ENCODE results near the gene TP53I13.
A peak's percentile ranks its signal among the peaks of the same experiment; 100 is the strongest.

Gene TP53I13

DNA sequence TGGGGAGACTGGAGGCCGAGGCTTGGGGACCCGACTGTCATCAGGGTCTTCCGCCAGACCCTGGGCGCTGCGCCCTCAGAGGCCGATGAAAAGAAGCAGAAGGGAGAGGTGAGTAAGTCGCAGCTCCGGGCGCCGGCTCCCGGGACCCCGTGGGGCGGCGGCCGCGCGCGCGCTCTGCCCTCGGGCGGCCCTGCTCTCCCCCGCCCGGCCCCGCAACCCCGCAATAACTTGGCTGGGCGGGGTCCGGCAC, 1.3 kb upstream of the TP53I13 start:
- DNase-seq (ENCODE audit: low read depth in 2 of 2) = no peak

DNA sequence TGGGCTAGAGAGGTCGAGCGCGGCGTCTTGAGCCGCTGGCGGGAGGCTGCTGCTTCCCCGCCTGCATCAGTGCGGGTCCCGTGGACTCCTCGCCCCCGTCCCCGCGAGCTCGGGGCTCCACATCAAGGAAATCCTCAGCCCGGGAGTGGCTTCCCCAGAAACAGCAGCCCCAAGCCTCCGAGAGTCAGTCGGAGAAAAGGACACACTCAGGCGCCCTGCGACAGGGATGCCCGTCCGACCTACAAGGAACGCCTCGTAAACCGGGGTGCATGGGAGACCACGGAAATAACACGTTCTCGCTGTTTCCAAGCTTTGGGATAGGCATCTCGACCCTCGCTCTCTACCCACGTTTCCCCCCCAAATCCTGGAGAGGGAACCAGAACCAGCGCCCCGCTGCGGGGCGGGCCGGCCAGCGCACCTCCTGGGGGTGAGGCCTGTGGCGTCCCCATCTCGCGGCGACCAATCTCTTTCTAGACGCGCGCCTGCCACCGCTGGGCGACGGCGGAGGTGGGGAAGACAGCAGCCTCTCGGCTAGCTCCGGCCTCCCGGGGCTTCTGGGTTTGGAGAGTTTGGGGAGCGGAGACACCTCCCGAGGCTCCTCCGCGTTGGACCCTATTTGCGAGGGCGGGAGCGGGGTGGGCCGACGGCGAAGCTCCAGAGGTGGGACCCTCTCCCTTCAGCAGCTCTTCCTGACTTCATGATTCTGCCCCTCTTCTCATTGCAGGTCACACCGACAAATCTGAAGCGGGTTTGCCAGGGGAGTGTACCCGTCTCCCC, 759 bp upstream of the TP53I13 start:
- DNase-seq (ENCODE audit: low read depth in 2 of 2) = peak; percentile 52 to 70

DNA sequence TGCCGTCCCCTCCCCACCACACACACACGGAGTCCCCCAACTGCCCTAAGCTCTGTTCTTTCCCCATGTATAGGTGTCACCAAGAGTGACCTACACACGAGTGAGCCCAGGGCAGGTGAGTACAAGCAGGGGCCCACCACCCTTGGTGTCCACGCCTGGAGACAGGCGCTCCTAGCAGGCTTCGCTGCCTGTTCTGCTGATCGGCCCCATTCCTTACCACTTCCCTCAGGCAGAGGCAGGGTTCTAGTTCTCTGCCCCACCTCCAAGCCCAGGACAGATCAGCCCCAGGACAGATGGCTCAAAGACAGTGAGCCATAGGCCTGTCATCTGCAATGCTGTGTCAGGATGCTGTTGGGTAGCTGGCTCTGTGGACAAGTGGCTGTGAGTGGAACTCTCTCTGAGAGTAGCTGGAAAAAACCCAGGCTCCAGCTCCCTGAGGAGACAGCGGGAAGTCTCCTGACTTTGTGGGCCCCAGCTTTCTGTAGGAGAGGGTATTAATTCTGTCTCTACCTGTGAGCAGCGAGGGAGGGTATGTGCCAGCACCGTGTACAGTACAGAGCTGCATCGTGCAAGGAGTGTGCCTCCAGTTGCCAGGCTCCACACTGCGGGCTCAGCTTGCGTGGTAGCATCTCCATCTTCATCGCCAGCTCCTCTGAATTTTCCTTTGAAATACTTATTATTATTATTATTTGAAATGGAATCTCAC, 897 bp downstream of the TP53I13 start:
- no peak for DNase-seq (ENCODE audit: low read depth in 2 of 2)

DNA sequence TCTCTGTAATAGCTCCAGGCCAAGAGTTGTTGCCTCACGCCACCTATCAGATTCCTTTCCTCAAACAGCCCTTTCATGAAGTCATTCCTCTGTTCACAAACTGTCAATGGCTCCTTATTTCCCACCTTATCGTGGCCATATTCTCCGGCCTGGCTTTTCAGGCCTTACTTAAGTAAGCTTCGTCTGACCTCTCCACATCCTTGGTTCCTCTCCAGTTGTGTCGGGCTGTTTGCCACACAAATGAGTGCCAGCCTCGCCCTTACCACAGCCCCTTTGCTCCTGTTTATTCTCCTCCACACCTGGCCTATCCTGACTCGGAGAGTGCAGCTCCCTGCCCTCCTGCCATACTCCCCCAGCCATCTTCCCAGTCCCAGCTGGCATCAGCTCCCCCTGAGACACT, 2.0 kb downstream of the TP53I13 start:
- no peak for DNase-seq (ENCODE audit: low read depth in 2 of 2)

DNA sequence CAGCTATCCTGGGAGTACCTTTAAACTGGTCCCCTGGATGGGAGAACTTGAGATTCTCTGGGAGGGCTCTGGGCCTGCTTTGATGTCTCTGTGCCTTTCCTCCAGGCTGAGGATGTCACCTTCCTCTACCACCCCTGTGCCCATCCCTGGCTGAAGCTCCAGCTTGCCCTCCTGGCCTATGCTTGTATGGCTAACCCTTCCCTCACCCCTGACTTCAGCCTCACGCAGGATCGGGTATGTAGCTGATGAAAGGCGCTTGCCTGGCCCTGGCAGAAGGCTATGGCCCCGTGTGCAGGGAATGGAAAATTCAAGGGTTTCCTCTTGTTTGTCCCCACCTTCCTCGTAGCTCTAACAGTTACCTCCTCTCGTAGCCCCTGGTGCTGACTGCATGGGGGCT, 3.0 kb downstream of the TP53I13 start:
- no peak for DNase-seq (ENCODE audit: low read depth in 2 of 2)

DNA sequence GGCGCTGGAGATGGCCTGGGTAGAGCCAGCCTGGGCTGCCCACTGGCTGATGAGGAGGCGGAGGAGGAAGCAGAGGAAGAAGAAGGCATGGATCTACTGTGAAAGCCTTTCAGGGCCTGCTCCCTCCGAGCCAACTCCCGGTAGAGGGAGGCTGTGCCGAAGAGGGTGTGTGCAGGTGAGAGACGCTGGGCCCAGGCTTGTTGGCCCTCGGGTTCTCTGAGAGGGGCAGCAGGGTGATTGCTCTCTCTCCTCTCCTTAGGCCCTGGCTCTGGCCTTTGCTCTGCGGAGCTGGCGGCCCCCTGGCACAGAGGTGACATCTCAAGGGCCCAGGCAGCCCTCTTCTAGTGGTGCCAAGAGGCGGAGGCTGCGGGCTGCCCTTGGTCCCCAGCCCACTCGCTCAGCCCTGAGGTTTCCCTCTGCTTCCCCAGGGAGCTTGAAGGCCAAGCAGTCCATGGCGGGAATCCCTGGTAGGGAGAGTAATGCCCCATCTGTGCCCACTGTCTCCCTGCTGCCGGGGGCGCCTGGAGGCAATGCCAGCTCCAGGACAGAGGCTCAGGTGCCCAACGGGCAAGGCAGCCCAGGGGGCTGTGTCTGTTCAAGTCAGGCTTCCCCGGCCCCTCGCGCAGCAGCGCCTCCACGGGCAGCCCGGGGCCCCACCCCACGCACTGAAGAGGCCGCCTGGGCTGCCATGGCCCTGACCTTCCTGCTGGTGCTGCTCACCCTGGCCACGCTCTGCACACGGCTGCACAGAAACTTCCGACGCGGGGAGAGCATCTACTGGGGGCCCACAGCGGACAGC, 3.6 kb downstream of the TP53I13 start:
- DNase-seq (ENCODE audit: low read depth in 2 of 2) = no peak

DNA sequence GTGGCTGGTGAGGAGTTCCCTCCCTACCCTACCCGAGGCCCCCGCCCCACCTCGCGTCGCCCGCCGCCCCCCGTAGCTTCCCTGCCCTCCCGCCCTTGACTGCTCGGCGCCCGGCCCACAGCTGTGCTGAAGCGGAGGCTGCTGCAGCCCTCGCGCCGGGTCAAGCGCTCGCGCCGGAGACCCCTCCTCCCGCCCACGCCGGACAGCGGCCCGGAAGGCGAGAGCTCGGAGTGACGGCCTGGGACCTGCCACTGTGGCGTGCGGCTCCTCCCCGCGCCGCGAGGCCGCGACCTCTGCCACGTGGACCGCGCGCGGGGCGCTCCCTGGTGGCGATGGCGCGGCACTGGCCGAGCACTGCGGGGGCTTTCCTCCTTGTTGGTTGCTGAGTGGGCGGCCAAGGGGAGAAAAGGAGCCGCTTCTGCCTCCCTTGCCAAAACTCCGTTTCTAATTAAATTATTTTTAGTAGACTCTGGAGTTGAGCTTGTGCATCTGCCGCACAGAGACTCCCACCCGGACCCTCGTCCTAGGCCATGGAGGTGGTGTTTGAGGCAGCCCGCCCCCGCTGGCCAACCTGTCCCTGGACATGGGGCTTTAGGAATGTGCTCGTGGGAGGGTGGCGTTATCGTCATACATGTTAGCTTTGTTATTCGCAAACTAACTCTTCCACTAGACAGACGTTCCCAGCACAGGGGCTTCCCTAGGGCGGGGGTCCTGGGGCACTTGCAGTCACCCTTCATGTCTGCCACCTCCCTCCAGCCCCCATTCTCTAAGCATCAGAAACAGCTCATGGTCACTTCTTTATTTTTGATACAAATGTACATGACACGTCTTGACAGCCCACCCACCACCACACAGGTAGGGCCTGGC, 4.4 kb downstream of the TP53I13 start:
- DNase-seq (ENCODE audit: low read depth in 2 of 2) = no peak

DNA sequence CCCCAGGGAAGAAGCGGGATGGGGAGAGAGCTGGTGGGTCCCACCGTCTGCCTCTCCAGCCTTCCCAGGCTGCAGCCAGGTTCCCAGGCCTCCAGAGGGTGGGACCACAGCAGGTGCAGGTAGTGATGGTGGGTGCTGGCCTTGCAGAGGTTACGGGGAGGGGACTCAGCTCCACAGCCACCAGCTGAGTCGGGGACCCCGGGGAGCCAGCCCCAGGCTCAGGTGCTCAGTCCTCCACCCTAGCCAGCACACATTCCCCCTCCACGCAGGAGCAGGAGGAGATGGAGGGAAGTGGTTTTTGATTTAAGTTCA, 5.0 kb downstream of the TP53I13 start:
- no peak for DNase-seq (ENCODE audit: low read depth in 2 of 2)

DNA sequence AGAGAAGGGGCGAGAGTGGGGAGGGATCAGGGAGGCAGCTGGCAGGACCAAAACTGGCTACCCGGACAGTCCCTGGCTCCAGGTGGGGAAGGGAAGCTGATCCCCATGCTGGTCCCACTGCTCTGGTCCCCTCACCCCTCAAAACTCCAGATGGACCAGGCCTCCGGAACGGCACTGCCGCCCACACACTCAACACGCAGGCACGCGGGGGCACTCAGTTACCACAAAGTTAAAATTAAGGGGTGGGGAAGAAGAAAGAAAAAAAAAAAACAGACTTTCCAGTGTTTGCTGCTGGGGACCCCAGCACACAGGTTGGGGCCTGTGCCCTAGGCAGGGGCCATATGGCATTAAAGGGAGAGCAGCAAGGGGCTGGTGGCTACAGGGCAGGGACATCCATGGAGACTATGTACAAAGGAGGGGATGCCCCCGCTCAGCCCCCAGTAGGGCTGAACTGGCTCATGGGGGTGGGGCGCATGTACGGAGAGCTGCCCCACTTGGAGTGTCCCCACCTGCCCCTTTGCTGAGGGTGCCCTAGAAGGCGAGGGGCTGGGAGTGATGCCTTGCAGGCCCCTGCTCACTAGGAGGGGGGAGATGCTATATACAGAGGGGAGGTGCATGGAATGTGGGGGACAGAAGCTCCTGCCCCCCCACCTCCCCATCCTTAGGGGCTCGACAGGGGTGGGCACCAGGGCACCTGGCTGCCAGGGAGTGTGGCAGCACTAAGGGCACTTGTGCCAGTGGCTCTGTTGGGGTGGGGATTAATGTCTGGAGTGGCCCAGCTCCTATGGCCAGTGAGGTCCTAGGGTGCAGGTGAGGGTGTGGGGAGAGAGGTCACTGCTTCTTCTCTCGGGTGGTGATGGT, 5.6 kb downstream of the TP53I13 start:
- DNase-seq (ENCODE audit: low read depth in 2 of 2) = no peak

DNA sequence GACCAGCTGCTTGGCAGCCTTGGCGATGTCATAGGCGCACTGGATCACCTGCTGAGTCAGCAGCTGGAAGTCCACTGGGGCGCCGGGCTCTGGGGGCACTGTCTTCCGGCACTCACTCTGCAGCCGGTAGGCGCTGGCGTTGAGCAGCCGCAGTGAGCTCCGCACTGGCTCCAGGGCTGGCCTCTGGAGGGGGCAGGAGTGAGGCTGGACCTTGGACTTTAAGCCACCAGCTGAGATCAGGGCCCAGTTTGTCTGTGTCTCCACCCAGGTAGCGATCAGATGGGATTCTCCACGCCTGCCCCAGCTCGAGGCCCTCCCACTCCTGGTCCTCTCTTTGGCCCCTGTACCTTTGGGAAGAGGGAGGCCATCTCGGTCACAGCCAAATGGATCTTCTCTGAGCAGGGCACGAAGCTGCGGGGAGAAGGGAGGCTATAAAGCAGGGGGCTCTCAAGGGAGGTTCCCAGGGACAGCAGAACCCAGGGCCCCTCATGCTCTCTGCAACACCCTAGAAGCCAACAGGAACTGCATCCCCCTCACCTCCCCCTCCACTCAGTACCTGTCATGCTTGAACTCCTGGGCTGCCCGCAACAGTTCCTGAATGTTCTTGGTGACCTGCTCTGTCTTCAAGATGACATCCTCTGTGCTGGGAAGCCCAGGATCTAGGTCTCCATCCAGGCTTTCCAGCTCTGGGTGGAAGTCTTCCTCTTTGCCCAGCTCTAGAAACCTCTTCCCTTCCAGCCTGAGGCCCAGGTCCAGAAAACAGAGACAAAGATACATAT, 6.4 kb downstream of the TP53I13 start:
- no peak for DNase-seq (ENCODE audit: low read depth in 2 of 2)

DNA sequence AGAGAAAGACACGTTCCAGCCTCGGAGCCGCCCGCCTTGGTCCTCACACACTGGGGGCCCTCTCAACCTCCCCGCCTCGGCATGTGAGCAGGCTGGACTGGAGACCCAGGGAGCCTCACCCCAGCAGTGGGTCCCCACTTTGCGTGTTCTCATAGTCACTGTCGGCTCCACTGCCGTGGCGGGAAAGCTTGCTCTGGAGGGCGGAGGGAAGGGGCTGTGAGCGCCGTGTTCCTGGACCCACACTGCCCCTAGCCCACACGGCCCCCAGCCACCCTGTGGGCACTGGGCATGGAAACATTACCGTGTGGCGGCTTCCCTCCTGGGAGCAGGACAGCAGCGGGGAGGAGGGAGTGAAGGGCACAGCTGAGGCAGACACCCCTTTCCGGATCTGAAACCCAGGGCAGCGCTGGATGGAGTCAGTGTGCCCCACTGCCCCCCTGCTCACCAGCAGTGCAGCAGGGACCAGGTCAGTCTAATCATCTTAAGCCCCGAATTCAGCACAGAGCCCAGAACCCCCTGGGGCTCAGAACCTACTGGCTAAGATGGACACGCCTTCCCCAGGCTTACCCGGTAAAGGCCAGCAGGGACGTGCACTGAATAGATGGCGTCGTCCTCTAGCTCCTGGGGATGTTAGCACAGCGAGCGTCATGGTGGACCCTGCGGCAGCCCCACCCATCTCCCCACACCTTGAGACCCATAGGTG, 7.2 kb downstream of the TP53I13 start:
- DNase-seq (ENCODE audit: low read depth in 2 of 2) = no peak

DNA sequence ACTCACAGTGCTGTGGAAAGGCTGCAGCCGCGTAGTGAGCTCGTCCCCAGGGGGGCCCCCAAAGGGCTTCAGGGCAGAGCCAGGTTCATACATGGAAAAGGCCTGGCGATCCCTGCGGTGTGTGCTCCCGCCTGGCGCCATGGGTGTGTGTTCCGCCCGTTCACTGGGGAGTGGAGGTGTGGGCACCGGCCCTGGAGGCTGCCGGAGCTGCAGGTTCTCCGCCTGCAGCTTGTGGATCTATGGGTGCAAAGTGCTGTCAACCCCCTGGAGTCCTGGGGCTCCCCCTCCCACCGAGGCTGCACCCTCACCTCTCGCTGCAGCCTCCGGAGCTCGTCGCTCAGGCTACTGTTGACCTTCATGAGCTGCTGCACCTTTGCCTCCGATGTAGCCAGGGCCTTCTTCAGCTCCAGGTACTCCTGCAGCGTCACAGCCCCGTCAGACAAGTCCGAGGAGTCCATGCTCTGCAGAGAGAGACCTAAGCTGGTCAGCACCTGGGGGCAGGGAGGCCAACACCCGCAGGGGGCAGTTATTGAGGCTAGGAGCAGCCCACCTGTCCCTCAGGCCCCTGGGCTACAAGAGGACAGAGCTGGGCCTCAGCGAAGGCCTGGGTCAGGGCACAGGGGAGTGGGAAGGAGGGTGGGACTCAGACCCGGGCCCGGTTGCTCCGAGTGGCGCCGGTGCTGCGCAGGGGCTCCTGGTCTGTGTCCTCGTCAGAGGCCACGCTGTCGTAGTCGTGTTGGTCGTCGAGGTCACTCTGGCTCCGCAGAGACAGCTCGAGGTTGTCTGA, 7.9 kb downstream of the TP53I13 start:
- DNase-seq (ENCODE audit: low read depth in 2 of 2) = no peak

DNA sequence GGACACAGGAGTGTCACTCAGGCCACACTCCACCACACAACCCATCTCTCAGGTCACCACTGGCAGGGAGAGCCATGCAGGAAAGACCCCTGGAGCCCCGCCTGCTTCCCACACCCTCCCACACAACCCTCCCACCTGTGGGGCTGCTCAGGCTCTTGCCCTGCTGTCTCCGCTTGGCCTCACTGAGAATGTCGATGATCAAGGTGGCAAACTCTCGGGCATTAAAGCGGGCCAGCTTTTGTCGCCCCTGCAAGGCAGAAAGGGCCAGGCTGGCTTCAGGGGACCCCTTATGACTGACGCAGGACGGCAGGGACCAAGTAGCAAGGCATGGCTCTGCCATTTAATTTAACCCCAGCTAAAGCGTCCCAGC, 8.5 kb downstream of the TP53I13 start:
- no peak for DNase-seq (ENCODE audit: low read depth in 2 of 2)

DNA sequence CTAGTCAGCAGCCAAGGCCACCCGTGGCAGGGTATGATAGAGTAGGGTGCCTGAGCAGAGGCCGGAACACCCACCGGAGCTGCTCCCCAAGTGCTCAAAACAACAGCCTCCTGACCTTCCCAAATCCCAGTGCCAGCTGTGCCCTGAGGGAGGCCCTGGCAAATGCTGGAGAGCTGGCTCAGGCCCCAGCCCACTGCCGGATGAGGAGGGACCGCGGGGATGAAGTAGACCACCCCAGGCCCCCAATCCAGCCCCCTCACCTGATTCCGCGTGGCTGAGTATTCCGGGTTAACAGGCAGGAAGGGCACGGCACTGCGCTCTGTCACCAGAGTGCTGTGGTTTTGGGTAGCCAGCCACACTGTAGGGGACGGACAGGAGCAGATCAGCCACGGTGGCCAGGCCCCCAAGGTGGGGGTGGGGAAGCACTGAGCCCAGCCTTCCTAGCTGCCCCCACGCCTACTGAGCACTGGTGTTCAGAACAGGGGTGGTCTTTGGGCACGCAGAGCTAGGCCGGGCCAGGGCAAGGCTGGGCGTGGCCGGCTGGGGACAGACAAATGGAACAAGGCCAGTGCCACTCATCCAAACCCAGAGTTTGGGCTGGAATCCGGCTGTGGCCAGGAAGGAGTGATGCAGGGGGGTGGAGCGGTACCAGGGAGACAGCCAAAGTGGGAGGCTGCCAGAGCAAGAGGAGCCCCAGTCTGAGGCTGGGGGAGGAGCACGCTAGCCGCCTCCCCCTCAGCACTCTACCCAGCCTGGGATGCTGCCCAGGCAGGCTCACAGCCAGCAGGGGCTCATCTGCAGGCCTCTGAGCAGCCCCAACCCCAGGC, 9.1 kb downstream of the TP53I13 start:
- DNase-seq (ENCODE audit: low read depth in 2 of 2) = no peak

DNA sequence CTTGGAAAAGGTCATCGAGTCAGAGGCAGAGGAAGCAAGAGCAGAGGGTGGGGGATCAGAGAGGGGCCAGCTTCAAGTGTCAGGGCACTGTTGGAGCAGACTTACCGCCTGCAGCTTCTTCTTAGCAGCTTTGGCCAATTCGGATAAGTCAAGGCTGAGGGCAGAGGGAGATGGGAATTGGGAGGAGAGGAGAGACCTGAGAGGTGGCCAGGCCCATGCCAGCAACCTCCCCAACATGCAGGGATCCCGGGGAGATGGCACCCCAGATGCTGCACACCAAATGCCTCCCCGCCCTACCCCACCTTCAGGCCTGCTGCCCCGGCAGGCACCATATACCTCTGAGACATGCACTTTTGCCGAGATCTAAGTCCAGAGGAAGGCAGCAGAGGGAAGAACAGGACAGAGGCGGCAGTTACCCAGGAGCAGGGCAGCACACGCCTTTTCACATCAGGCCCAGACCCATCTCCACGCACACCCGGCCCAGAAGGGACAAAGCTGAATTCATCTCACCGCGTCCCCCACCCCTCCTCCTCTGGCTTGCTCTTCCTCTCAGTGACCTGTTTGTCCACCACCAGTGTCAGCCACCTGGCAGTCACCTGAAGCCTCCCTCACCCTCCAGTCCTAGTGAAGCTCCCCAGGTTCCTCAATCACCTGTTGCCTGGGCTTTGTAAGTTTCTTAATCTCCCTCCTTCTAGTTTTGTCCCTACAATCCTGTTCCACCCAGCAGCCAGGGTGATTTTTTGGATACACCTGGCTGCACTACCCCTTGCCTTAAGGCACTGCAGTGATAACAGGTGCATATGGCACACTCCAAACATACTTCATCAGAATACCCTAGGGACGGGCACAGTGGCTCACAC, 10.4 kb downstream of the TP53I13 start:
- no peak for DNase-seq (ENCODE audit: low read depth in 2 of 2)

DNA sequence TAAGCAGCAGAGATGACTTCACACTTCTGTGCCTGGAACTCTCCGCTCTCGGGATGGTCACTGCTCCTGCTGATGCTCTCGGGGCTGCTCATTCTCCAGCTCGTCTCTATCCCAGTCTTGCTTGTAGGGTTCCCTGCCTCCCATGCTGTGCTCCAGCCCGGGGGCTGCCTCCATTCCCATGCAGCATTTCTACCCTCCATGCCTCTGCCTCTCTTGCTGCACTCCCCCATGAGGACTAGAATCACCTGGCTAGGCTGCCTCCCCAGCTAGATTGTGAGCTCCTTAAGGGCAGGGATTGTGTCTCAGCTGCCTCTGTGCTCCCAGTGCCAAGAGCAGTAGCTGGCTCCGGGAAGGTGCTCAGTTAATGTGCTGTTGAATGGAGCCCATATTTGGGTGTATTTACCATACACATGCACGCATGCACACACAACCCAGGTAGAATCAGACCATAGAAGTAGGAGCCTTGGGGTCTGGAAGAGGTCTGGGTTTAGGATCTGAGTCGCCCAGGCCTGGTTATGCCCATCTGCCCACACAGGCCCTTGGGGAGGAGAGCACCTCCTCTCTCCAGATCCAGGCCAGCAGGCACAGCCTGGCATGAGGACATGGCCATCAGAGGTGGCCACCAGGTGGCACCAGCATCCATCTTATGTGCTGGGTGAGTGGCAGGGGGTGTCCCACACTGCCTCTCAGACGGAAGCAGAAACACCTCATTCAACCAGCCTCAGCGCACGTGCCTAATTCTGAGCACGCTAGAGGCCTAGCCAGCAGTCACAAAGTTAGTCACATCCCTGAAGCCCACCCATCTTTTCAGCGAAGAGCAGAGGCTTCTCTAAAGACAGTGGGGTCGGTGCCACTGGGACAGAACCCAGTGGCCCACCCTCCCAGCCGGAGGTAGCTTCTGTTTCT, 11.6 kb downstream of the TP53I13 start:
- DNase-seq (ENCODE audit: low read depth in 2 of 2) = peak; percentile 80 to 90

All from stimulated activated CD4-positive, alpha-beta T cell treated with anti-CD3 and anti-CD28 coated beads, Interleukin-12 subunit alpha, Interleukin-12 subunit beta, amount 100 ng/mL, for 24 hours (primary cell).